Stimulated activated CD4-positive, alpha-beta T cell treated with anti-CD3 and anti-CD28 coated beads, Interleukin-4, amount 100 ng/mL, for 1 hour (primary cell): ENCODE measurements around the gene SLC25A25.
A peak's percentile ranks its signal among the peaks of the same experiment; 100 is the strongest.

Experiments
- DNase-seq: peaks from one replicate; pipeline ENCODE4 v3.0.0-alpha.2; 2020

Gene SLC25A25

GRCh38 chr9:128115187-128116103 lies 47.4 kb downstream of the SLC25A25 start:
- DNase-seq: no peak

- DNase-seq: no peak
Measured at GRCh38 chr9:128116104-128117083, 48.4 kb downstream of the SLC25A25 start.

- DNase-seq: peak; percentile 99
Measured at GRCh38 chr9:128117613-128118471, 49.8 kb downstream of the SLC25A25 start.

- DNase-seq: no peak
Measured at GRCh38 chr9:128118472-128118857, 50.4 kb downstream of the SLC25A25 start.

GRCh38 chr9:128118971-128119665 lies 51.1 kb downstream of the SLC25A25 start:
- DNase-seq: no peak

GRCh38 chr9:128120061-128120740 lies 52.2 kb downstream of the SLC25A25 start:
- DNase-seq: no peak

- no peak for DNase-seq
Measured at GRCh38 chr9:128120741-128121465, 52.9 kb downstream of the SLC25A25 start.

GRCh38 chr9:128121466-128121810 lies 53.4 kb downstream of the SLC25A25 start:
- no peak for DNase-seq

GRCh38 chr9:128121924-128122808 lies 54.1 kb downstream of the SLC25A25 start:
- DNase-seq: no peak

- DNase-seq: no peak
Measured at GRCh38 chr9:128122809-128123175, 54.8 kb downstream of the SLC25A25 start.

- DNase-seq: no peak
Measured at GRCh38 chr9:128123451-128124080, 55.5 kb downstream of the SLC25A25 start.

- DNase-seq: no peak
Measured at GRCh38 chr9:128124451-128124850, 56.4 kb downstream of the SLC25A25 start.

- DNase-seq: peak; percentile 34
Measured at GRCh38 chr9:128124873-128125579, 57.0 kb downstream of the SLC25A25 start.

GRCh38 chr9:128125580-128126354 lies 57.7 kb downstream of the SLC25A25 start:
- DNase-seq: no peak

GRCh38 chr9:128127568-128127989 lies 59.5 kb downstream of the SLC25A25 start, which contains the start of gene PTGES2:
Gene PTGES2, minus strand, starts transcription at chr9:128127729. Its CDS starts 12 bp downstream, at chr9:128127717.
- DNase-seq: peak; percentile 85

- peak; percentile 79 for DNase-seq
Measured at GRCh38 chr9:128127990-128128835, 60.2 kb downstream of the SLC25A25 start.
